Right atrium auricular region (tissue), 2 donors: ENCODE results near the gene PBX4. TPM values are rescaled to one million over a fixed set of nuclear protein-coding genes. Genes with fewer than 3 reads are reported as not detected.

Experiments used
- DNase-seq: peaks from one replicate; pipeline ENCODE4 v3.0.0-alpha.2; 2019; ENCODE audit warnings: low spot score
- H3K27ac ChIP-seq, 2 donors: fragments of 200-600 bp; sonication (generic); 1 replicate in 1 of 2; 2 replicates in 1 of 2; pipeline ENCODE4 v1.5.1; 2016 to 2019
- H3K27me3 ChIP-seq, 2 donors: fragments of 200-600 bp; sonication (generic); one replicate each; pipeline versions ENCODE4 v1.5.1 to v1.6.0; 2017 to 2019
- H3K36me3 ChIP-seq: fragments of 200-600 bp; sonication (generic); one replicate; pipeline ENCODE4 v1.5.1; 2016
- H3K4me1 ChIP-seq, 2 donors: fragments of 200-600 bp; sonication (generic); one replicate each; pipeline versions ENCODE4 v1.5.1 to v1.6.0; 2017 to 2019
- H3K4me3 ChIP-seq, 2 donors: fragments of 200-600 bp; sonication (generic); 1 replicate in 1 of 2; 2 replicates in 1 of 2; pipeline ENCODE4 v1.5.1; 2017 to 2019; ENCODE audit warnings: mild to moderate bottlenecking in 1 of 2, moderate library complexity in 1 of 2
- H3K9me3 ChIP-seq, 2 donors: fragments of 200-600 bp; sonication (generic); one replicate each; pipeline ENCODE4 v1.5.1; 2019
- CTCF ChIP-seq, 2 donors: fragments of 200-600 bp; sonication (generic); IDR thresholded peaks; one replicate each; pipeline ENCODE4 v1.5.1; 2019; ENCODE audit warnings: antibody characterized with exemption in 2 of 2
- total RNA-seq, 2 donors: library from RNA; depleted of rRNA; stranded (reverse); fragments of >200 nt; gene quantifications; one replicate each; pipeline ENCODE4 v1.1.0, GENCODE V29; 2016

Gene PBX4
- total RNA-seq, 2 donors from 2014 or later, result not detected

- Histone ChIP-seq H3K27me3 (no peaks in the 10 kb centered on the region), H3K36me3 (no peaks in the 10 kb centered on the region), H3K27ac (no peak overlapping the region), H3K9me3 (no peaks in the 10 kb centered on the region), H3K4me1 (peaks cover 0 to 16% of the 10 kb centered on the region in 2 donors), H3K4me3 (peak overlapping the region; percentile 35 to 50)
- no peak for DNase-seq
- TF ChIP-seq CTCF (IDR thresholded peaks at IDR 0.05), result no peak
Measured at GRCh38 chr19:19628501-19629134, 10.1 kb upstream of the PBX4 start.

- H3K36me3 ChIP-seq, result no peaks in the 10 kb centered on the region
- H3K27ac ChIP-seq, result no peak within 1 kb of the TSS
- peak within 1 kb of the TSS; percentile 35 to 50 for H3K4me3 ChIP-seq
- no peaks in the 10 kb centered on the region for H3K9me3 ChIP-seq
- H3K27me3 ChIP-seq, result no peaks in the 10 kb centered on the region
- TF ChIP-seq CTCF (IDR thresholded peaks at IDR 0.05), result no peak
- no peak for DNase-seq
- H3K4me1 ChIP-seq, result peaks cover 0 to 16% of the 10 kb centered on the region in 2 donors
Measured at GRCh38 chr19:19627621-19628500, 9.4 kb upstream of the PBX4 start, which contains the start of gene LPAR2. Gene LPAR2, minus strand, starts transcription at chr19:19628220. Its CDS starts 945 bp downstream, at chr19:19627275.

- no peaks in the 10 kb centered on the region for H3K27me3 ChIP-seq
- no peak for DNase-seq
- H3K4me3 ChIP-seq, result no peak overlapping the region
- TF ChIP-seq CTCF (IDR thresholded peaks at IDR 0.05), result no peak
- peaks cover 0 to 16% of the 10 kb centered on the region in 2 donors for H3K4me1 ChIP-seq
- H3K9me3 ChIP-seq, result no peaks in the 10 kb centered on the region
- H3K27ac ChIP-seq, result no peak overlapping the region
- no peaks in the 10 kb centered on the region for H3K36me3 ChIP-seq
Measured at GRCh38 chr19:19626516-19627472, 8.3 kb upstream of the PBX4 start.

GRCh38 chr19:19624032-19624570 is 5.6 kb upstream of the PBX4 start:
- Histone ChIP-seq H3K36me3 (no peaks in the 10 kb centered on the region), H3K4me1 (peaks cover 0 to 16% of the 10 kb centered on the region in 2 donors), H3K27ac (no peak overlapping the region), H3K9me3 (no peaks in the 10 kb centered on the region), H3K27me3 (no peaks in the 10 kb centered on the region), H3K4me3 (no peak overlapping the region)
- TF ChIP-seq CTCF (IDR thresholded peaks at IDR 0.05), result no peak
- no peak for DNase-seq

- Histone ChIP-seq H3K27me3 (no peaks in the 10 kb centered on the region), H3K27ac (no peak overlapping the region), H3K4me1 (peaks cover 0 to 16% of the 10 kb centered on the region in 2 donors), H3K36me3 (no peaks in the 10 kb centered on the region), H3K4me3 (no peak overlapping the region), H3K9me3 (no peaks in the 10 kb centered on the region)
- no peak for TF ChIP-seq CTCF (IDR thresholded peaks at IDR 0.05)
- no peak for DNase-seq
Measured at GRCh38 chr19:19623383-19623782, 4.9 kb upstream of the PBX4 start.
